ENCODE measurements around the gene POU6F1. TPM values are rescaled to one million over a fixed set of nuclear protein-coding genes. Genes with fewer than 3 reads are reported as not detected.

The POU6F1 gene
- total RNA-seq, 1 experiment from 2014 or later = 5.3 TPM

DNA sequence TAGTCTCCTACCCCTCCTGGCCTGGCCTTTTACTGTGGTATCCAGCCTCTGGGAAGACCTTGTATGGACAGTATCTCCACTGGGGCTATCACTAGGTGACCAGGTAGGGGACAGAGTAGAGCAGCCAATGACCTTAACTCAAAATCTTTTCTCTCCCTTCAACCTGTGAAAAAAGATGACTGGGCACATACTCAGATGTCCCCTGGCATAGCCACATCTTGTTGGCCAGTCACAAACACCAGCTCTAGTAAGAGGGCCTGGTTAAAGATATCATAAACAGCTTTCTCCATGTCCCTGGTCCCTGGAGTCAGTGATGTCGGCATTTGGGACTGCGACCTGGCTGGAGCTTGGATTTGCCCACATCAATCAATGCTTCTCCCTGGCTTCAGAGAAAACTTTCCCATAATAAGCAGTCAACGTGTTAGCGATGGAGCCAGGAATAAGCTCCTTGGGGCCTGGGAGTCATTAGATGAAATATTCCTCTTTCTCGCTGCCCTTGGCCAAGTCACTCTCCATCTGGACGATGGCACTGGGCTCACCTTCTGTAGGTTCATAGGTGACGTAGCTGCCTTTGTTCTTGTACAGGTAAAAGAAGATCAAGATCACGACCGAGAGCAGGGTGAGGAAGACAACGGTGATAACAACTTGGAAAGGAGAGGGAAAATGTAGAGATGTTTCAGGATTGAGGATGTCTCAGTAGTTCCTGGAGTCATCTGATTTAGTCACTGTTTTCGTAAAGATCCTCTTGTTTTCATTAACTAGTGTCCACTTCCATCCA is 27.8 kb upstream of the POU6F1 start:
- TF ChIP-seq, protein P1, sequence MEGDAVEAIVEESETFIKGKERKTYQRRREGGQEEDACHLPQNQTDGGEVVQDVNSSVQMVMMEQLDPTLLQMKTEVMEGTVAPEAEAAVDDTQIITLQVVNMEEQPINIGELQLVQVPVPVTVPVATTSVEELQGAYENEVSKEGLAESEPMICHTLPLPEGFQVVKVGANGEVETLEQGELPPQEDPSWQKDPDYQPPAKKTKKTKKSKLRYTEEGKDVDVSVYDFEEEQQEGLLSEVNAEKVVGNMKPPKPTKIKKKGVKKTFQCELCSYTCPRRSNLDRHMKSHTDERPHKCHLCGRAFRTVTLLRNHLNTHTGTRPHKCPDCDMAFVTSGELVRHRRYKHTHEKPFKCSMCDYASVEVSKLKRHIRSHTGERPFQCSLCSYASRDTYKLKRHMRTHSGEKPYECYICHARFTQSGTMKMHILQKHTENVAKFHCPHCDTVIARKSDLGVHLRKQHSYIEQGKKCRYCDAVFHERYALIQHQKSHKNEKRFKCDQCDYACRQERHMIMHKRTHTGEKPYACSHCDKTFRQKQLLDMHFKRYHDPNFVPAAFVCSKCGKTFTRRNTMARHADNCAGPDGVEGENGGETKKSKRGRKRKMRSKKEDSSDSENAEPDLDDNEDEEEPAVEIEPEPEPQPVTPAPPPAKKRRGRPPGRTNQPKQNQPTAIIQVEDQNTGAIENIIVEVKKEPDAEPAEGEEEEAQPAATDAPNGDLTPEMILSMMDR (conservative IDR thresholded peaks at IDR 0.05) = no peak
- TF ChIP-seq EZH2 (IDR thresholded peaks at IDR 0.05; ENCODE audit: low read depth) = no peak
- Histone ChIP-seq H3K27ac (no peak overlapping the region), H4K20me1 (ENCODE audit: insufficient read depth) (peaks cover 5% of the 10 kb centered on the region; the same call in 1 of the 2 replicates), H3K79me2 (ENCODE audit: low read depth) (peaks cover 1% of the 10 kb centered on the region), H3K9me2 (ENCODE audit: insufficient read depth) (no peaks in the 10 kb centered on the region), H3K9me3 (ENCODE audit: insufficient read depth, low read depth) (no peaks in the 10 kb centered on the region), H3F3A (ENCODE audit: insufficient read depth, low read depth) (peaks cover 37% of the 10 kb centered on the region), H3K4me2 (no peak overlapping the region), H2AFZ (no peak overlapping the region), H3K4me1 (replicated peaks; ENCODE audit: insufficient read depth) (peaks cover 6% of the 10 kb centered on the region), H3K36me3 (ENCODE audit: low read depth) (peaks cover 10% of the 10 kb centered on the region), H3K4me3 (no peak overlapping the region), H3K27me3 (ENCODE audit: insufficient read depth, low read depth) (no peaks in the 10 kb centered on the region)
- ChIA-PET POLR2A (ENCODE audit: unreplicated experiment) (no interaction called here), CTCF (no interaction called here)
- BruUV-seq (replicated peaks) = no TSS peak
- intact Hi-C loops (cut with micrococcal nuclease; ENCODE audit: unreplicated experiment) = loop anchor here (10.0 kb wide), 1 partner anchor 481 kb away; the partner anchor contains the start of gene ATF1
- no peak for DNase-seq

DNA sequence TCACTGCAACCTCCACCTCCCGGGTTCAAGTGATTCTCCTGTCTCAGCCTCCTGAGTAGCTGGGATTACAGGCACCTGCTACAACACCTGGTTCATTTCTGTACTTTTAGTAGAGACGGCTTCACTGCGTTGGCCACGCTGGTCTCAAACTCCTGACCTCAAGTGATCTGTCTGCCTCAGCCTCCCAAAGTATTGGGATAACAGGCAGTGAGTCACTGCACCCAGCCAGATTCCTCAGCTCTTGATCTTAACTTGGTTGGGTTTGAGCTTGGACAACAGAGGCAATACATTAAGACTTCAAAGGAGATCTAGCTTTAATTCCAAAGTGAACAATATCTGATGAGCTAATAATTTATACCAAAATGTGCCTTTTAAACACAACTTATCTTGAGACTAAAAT is 26.4 kb upstream of the POU6F1 start:
- Histone ChIP-seq H3F3A (ENCODE audit: insufficient read depth, low read depth) (peaks cover 42% of the 10 kb centered on the region), H3K9me2 (ENCODE audit: insufficient read depth) (no peaks in the 10 kb centered on the region), H3K4me2 (no peak overlapping the region), H3K9me3 (ENCODE audit: insufficient read depth, low read depth) (no peaks in the 10 kb centered on the region), H3K79me2 (ENCODE audit: low read depth) (peaks cover 15% of the 10 kb centered on the region), H3K4me1 (replicated peaks; ENCODE audit: insufficient read depth) (peaks cover 16% of the 10 kb centered on the region), H3K4me3 (no peak overlapping the region), H4K20me1 (ENCODE audit: insufficient read depth) (peaks cover 14% of the 10 kb centered on the region), H3K27ac (no peak overlapping the region), H2AFZ (no peak overlapping the region), H3K27me3 (ENCODE audit: insufficient read depth, low read depth) (no peaks in the 10 kb centered on the region), H3K36me3 (ENCODE audit: low read depth) (peaks cover 17% of the 10 kb centered on the region)
- intact Hi-C loops (cut with micrococcal nuclease; ENCODE audit: unreplicated experiment) = loop anchor here (10.0 kb wide), 1 partner anchor 479 kb away; the partner anchor contains the start of gene ATF1
- BruUV-seq (replicated peaks) = no TSS peak
- TF ChIP-seq, protein P1 (conservative IDR thresholded peaks at IDR 0.05) = no peak
- TF ChIP-seq EZH2 (IDR thresholded peaks at IDR 0.05; ENCODE audit: low read depth) = no peak
- POLR2A ChIA-PET (ENCODE audit: unreplicated experiment) = interaction anchor here (0.6 kb wide), 2 partner anchors 27 to 1577 kb away, joined by 5 to 10 read pairs; partner anchors contain the start of gene POU6F1
- CTCF ChIA-PET = no interaction called here
- no peak for DNase-seq

DNA sequence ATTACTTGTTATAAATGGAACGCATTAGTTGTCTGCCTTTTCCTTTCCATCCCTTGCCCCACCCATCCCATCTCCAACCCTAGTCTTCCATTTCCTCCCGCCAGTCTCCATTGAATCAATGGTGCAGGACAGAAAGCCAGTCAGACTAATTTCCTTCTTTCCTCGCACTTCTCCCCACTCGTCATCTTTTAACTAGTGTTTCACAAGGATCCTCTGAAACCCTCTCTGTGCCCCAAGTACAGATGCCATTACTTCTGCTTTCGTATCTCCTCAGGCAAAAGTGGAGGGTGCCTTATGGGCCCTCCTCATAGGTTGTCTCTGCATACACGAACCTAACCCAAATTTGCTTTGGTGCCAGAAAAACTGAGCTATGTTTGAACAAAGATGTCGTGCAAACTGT is 25.0 kb upstream of the POU6F1 start:
- ChIA-PET CTCF (interaction anchor here (1.1 kb wide), 1 partner anchor 25 kb away, joined by 5 read pairs; the partner anchor contains the start of gene POU6F1), POLR2A (ENCODE audit: unreplicated experiment) (interaction anchor here (0.6 kb wide), 2 partner anchors 294 to 693 kb away, joined by 3 to 9 read pairs; no protein-coding TSS in a partner anchor)
- no peak for DNase-seq
- intact Hi-C loops (cut with micrococcal nuclease; ENCODE audit: unreplicated experiment) = loop anchor here (10.0 kb wide), 1 partner anchor 478 kb away; the partner anchor contains the start of gene ATF1
- Histone ChIP-seq H3K27me3 (ENCODE audit: insufficient read depth, low read depth) (no peaks in the 10 kb centered on the region), H3K4me3 (no peak overlapping the region), H3K9me3 (ENCODE audit: insufficient read depth, low read depth) (no peaks in the 10 kb centered on the region), H2AFZ (no peak overlapping the region), H3K4me2 (no peak overlapping the region), H4K20me1 (ENCODE audit: insufficient read depth) (peaks cover 12% of the 10 kb centered on the region), H3K36me3 (ENCODE audit: low read depth) (peaks cover 17% of the 10 kb centered on the region), H3K9me2 (ENCODE audit: insufficient read depth) (no peaks in the 10 kb centered on the region), H3K4me1 (replicated peaks; ENCODE audit: insufficient read depth) (peaks cover 20% of the 10 kb centered on the region), H3K27ac (no peak overlapping the region), H3K79me2 (ENCODE audit: low read depth) (peaks cover 17% of the 10 kb centered on the region), H3F3A (ENCODE audit: insufficient read depth, low read depth) (peaks cover 49% of the 10 kb centered on the region)
- no peak for TF ChIP-seq EZH2 (IDR thresholded peaks at IDR 0.05; ENCODE audit: low read depth)
- TF ChIP-seq, protein P1 (conservative IDR thresholded peaks at IDR 0.05) = no peak
- BruUV-seq (replicated peaks) = no TSS peak
